Upper lobe of left lung (tissue), 6 donors: ENCODE data around the gene PHACTR1. TPM values are rescaled to one million over a fixed set of nuclear protein-coding genes. Genes with fewer than 3 reads are reported as not detected.

Experiments used
- ATAC-seq, 2 donors: fragments of 200-7000 bp; cut with Tn5 transposase; one replicate each; pipeline ENCODE4 v1.9.1; 2022; ENCODE audit warnings: mild to moderate bottlenecking in 2 of 2, moderate library complexity in 2 of 2; ENCODE audit not compliant: low FRiP score in 2 of 2
- DNase-seq, 2 donors: peaks; one replicate each; pipeline ENCODE4 v3.0.0-alpha.2; 2019 to 2020
- H3K27ac ChIP-seq, 4 donors: fragments of 200-600 bp; sonication (generic); one replicate each; pipeline ENCODE4 v1.5.1; 2016 to 2019
- H3K27me3 ChIP-seq, 4 donors: fragments of 200-600 bp; sonication (generic); one replicate each; pipeline ENCODE4 v1.5.1; 2017 to 2019
- H3K36me3 ChIP-seq, 4 donors: fragments of 200-600 bp; sonication (generic); one replicate each; pipeline ENCODE4 v1.5.1; 2016 to 2019
- H3K4me1 ChIP-seq, 4 donors: fragments of 200-600 bp; sonication (generic); one replicate each; pipeline ENCODE4 v1.5.1; 2018 to 2019
- H3K4me3 ChIP-seq, 4 donors: fragments of 200-600 bp; sonication (generic); one replicate each; pipeline ENCODE4 v1.5.1; 2017 to 2019; ENCODE audit warnings: mild to moderate bottlenecking in 2 of 4, moderate library complexity in 1 of 4
- H3K9me3 ChIP-seq, 4 donors: fragments of 200-600 bp; sonication (generic); one replicate each; pipeline ENCODE4 v1.5.1; 2018 to 2019
- CTCF ChIP-seq, 6 experiments: fragments of 450-650 bp in 4 of 6; fragments of 200-600 bp in 2 of 6; sonication (generic) in 2 of 6; IDR thresholded peaks; one replicate each; pipeline ENCODE4 v1.5.1; 2016 to 2019; ENCODE audit warnings: antibody characterized with exemption in 6 of 6
- EP300 ChIP-seq, 4 donors: sonication (generic); formaldehyde crosslinking; IDR thresholded peaks; one replicate each; pipeline ENCODE4 v1.5.1; 2017; ENCODE audit warnings: antibody characterized with exemption in 4 of 4, control low read depth in 2 of 4
- POLR2A ChIP-seq, 4 donors: fragments of 450-650 bp; IDR thresholded peaks; one replicate each; pipeline ENCODE4 v1.5.1; 2016 to 2017; ENCODE audit warnings: antibody characterized with exemption in 4 of 4, mild to moderate bottlenecking in 2 of 4
- POLR2AphosphoS5 ChIP-seq, 2 donors: sonication (generic); formaldehyde crosslinking; IDR thresholded peaks; one replicate each; pipeline ENCODE4 v1.5.1; 2017; ENCODE audit warnings: antibody characterized with exemption in 2 of 2
- WGBS, 2 donors: methylation state at CpG; one replicate each; pipeline ENCODE4 v1.1.5; 2017 to 2018; 5-methylcytosine and 5-hydroxymethylcytosine counted together
- total RNA-seq, 6 donors: library from RNA; depleted of rRNA in 4 of 6; stranded (reverse); fragments of >200 nt in 4 of 6; gene quantifications; one replicate each; pipeline versions ENCODE4 v1.1.0 to v1.2.1, GENCODE V29; 2016 to 2021
- donor health status: DM: no; HTN: no; CAD: no; lungs with moderate emphysema.
- donor health status: DM: no; HTN: yes; CAD: no; lungs with severe emphysema.

PHACTR1 gene
- total RNA-seq, 6 donors from 2014 or later = 63.2 to 121 (median 90.9) TPM

DNA sequence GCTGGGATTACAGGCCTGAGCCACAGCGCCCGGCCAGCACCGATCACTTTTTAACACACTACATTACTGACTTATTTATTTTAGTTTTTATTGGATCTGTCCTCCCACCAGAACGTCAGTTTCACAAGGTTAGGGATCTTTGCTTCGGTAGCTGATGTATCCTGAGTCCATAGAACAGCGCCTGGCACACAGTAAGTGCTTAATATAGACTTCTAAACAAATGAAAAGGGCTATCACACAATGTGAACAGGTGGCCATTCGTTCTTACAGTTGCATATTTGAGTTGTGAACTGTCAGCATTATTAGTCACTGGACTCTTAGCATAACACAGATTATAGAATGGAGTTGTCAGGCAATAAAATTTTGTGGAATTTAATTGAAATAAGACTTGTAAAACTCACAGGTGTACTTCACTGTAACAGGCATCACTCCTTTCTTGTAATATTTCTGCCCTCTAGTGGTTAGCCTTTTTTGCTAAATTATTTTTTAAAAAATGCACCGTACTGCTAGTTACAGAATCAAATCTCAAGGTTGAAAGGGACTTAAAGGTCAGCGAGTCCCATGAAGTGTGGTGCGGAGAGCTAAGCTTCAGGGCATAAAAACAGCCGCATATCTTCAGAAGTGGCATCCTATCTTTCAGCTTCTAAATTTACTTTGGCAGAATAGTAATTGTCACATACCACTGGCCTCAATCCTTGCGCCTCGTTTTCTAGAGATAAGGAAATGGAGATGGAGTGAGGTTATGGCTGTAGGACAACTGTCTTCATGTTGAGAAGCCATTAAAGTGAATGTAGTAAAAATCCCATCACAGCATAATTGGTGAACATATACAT lies 615.2 kb downstream of the PHACTR1 start:
- no peak for DNase-seq
- Histone ChIP-seq H3K27ac (no peak overlapping the region), H3K9me3 (no peaks in the 10 kb centered on the region), H3K4me1 (peaks cover 11 to 15% (median 13%) of the 10 kb centered on the region in 4 donors), H3K36me3 (no peaks in the 10 kb centered on the region), H3K4me3 (no peak overlapping the region), H3K27me3 (no peaks in the 10 kb centered on the region)
- TF ChIP-seq CTCF (IDR thresholded peaks at IDR 0.05) (peak in 5 of 6 experiments; percentile 37 to 59 (median 56)), POLR2A (IDR thresholded peaks at IDR 0.05) (no peak), EP300 (IDR thresholded peaks at IDR 0.05) (no peak), POLR2AphosphoS5 (IDR thresholded peaks at IDR 0.05) (no peak)
- 56 to 58% methylated on average over 13 of the region's 13 CpGs for WGBS, 2 donors
- ATAC-seq = no peak

- Histone ChIP-seq H3K4me1 (peaks cover 7 to 16% (median 11%) of the 10 kb centered on the region in 4 donors), H3K27ac (no peak overlapping the region), H3K27me3 (no peaks in the 10 kb centered on the region), H3K36me3 (no peaks in the 10 kb centered on the region), H3K4me3 (no peak overlapping the region), H3K9me3 (no peaks in the 10 kb centered on the region)
- 85 to 89% methylated on average over 2 of the region's 2 CpGs for WGBS, 2 donors
- TF ChIP-seq CTCF (IDR thresholded peaks at IDR 0.05) = no peak
- TF ChIP-seq POLR2A (IDR thresholded peaks at IDR 0.05) = no peak
- no peak for TF ChIP-seq POLR2AphosphoS5 (IDR thresholded peaks at IDR 0.05)
- no peak for TF ChIP-seq EP300 (IDR thresholded peaks at IDR 0.05)
- ATAC-seq (no peak), DNase-seq (no peak)
These were observed 615.8 kb downstream of the PHACTR1 start for GRCh38 chr6:13332349-13332706.

GRCh38 chr6:13334953-13335352 lies 618.4 kb downstream of the PHACTR1 start:
- Histone ChIP-seq H3K27ac (no peak overlapping the region), H3K36me3 (no peaks in the 10 kb centered on the region), H3K27me3 (no peaks in the 10 kb centered on the region), H3K9me3 (no peaks in the 10 kb centered on the region), H3K4me3 (no peak overlapping the region), H3K4me1 (peaks cover 0 to 4% (median 2%) of the 10 kb centered on the region in 4 donors)
- ATAC-seq (no peak), DNase-seq (no peak)
- WGBS, 2 donors = 46 to 57% methylated on average over 3 of the region's 3 CpGs
- TF ChIP-seq POLR2A (IDR thresholded peaks at IDR 0.05) (no peak), POLR2AphosphoS5 (IDR thresholded peaks at IDR 0.05) (no peak), EP300 (IDR thresholded peaks at IDR 0.05) (no peak), CTCF (IDR thresholded peaks at IDR 0.05) (no peak)

GRCh38 chr6:13336553-13336952 lies 620.0 kb downstream of the PHACTR1 start:
- Histone ChIP-seq H3K27ac (no peak overlapping the region), H3K4me3 (no peak overlapping the region), H3K4me1 (peaks cover 0 to 4% (median 2%) of the 10 kb centered on the region in 4 donors), H3K27me3 (no peaks in the 10 kb centered on the region), H3K9me3 (no peaks in the 10 kb centered on the region), H3K36me3 (no peaks in the 10 kb centered on the region)
- DNase-seq (peak in 1 of 2 donors; percentile 74), ATAC-seq (peak; percentile 87 to 95)
- TF ChIP-seq EP300 (IDR thresholded peaks at IDR 0.05) (no peak), POLR2AphosphoS5 (IDR thresholded peaks at IDR 0.05) (peak in 1 of 2 donors; percentile 52), CTCF (IDR thresholded peaks at IDR 0.05) (peak; percentile 79 to 96 (median 91)), POLR2A (IDR thresholded peaks at IDR 0.05) (no peak)
- WGBS, 2 donors = 34 to 36% methylated on average over 11 of the region's 11 CpGs
